Caco-2 (cell line): ENCODE data around the gene GJD3. TPM values are rescaled to one million over a fixed set of nuclear protein-coding genes. Genes with fewer than 3 reads are reported as not detected.

Experiments
- BruUV-seq: library from RNA; stranded (reverse); fragments of 400-500 nt; replicated peaks from 2 replicates; lab custom pipeline; 2021; lab: Mats Ljungman, UMichigan
- CTCF ChIA-PET: fragments of 300-600 bp; sonication (Branson Sonifier 250); formaldehyde crosslinking; loops from one replicate; lab custom pipeline; 2022; ENCODE audit warnings: antibody characterized with exemption; lab: Charles Lee
- POLR2A ChIA-PET: fragments of 300-600 bp; sonication (Branson Sonifier 250); formaldehyde crosslinking; loops from one replicate; lab custom pipeline; 2022; ENCODE audit warnings: antibody characterized with exemption; lab: Charles Lee
- DNase-seq, 2 experiments: peaks; one replicate each; pipeline versions ENCODE4 v3.0.0 to v3.0.0-alpha.2; 2020 to 2022
- H3K27me3 ChIP-seq: replicated peaks from 2 replicates; pipeline ENCODE4 v1.6.0; 2011; ENCODE audit warnings: low read length; ENCODE audit not compliant: control insufficient read depth, insufficient read depth
- H3K36me3 ChIP-seq: 2 replicates; pipeline ENCODE4 v1.5.1; 2011; ENCODE audit warnings: low read length; ENCODE audit not compliant: control insufficient read depth, insufficient read depth
- H3K4me1 ChIP-seq: fragments of 250-450 bp; sonication (Bioruptor Pico); 2 replicates; pipeline ENCODE4 v1.5.1; 2020; ENCODE audit warnings: mild to moderate bottlenecking
- H3K4me3 ChIP-seq: 2 replicates; pipeline ENCODE4 v1.5.1; 2011; ENCODE audit warnings: low read depth, mild to moderate bottlenecking, control low read depth, low read length
- H3K9me3 ChIP-seq: fragments of 250-450 bp; sonication (Bioruptor Pico); 2 replicates; pipeline ENCODE4 v1.5.1; 2020; ENCODE audit warnings: mild to moderate bottlenecking, moderate library complexity
- H3K27ac Mint-ChIP-seq: one replicate; pipeline ENCODE4 v1.8.0; 2022; ENCODE audit warnings: mixed read lengths; ENCODE audit not compliant: unreplicated experiment
- H3K27me3 Mint-ChIP-seq: one replicate; pipeline ENCODE4 v1.8.0; 2022; ENCODE audit warnings: mixed read lengths; ENCODE audit not compliant: insufficient read depth, unreplicated experiment
- H3K36me3 Mint-ChIP-seq: one replicate; pipeline ENCODE4 v1.8.0; 2022; ENCODE audit warnings: mild to moderate bottlenecking, mixed read lengths; ENCODE audit not compliant: insufficient read depth, unreplicated experiment
- H3K4me1 Mint-ChIP-seq: one replicate; pipeline ENCODE4 v1.8.0; 2022; ENCODE audit warnings: low read depth, mixed read lengths; ENCODE audit not compliant: unreplicated experiment
- H3K4me3 Mint-ChIP-seq: one replicate; pipeline ENCODE4 v1.8.0; 2022; ENCODE audit warnings: mild to moderate bottlenecking, moderate library complexity, mixed read lengths; ENCODE audit not compliant: unreplicated experiment
- H3K9me3 Mint-ChIP-seq: one replicate; pipeline ENCODE4 v1.8.0; 2022; ENCODE audit warnings: mixed read lengths; ENCODE audit not compliant: unreplicated experiment
- CTCF ChIP-seq, 2 experiments: fragments of 200-600 bp in 1 of 2; IDR thresholded peaks; 1 replicate in 1 of 2; 2 replicates in 1 of 2; pipeline versions ENCODE4 v1.5.1 to v1.8.0; 2011 to 2022; ENCODE audit warnings: antibody characterized with exemption in 1 of 2, control low read depth in 1 of 2, inconsistent platforms in 1 of 2, low read depth in 1 of 2, low read length in 1 of 2, mild to moderate bottlenecking in 1 of 2, moderate library complexity in 1 of 2; ENCODE audit not compliant: insufficient read depth in 1 of 2, severe bottlenecking in 1 of 2, unreplicated experiment in 1 of 2
- intact Hi-C: fragments of 100-400 bp; cut with micrococcal nuclease; formaldehyde crosslinking; loops from one replicate; pipeline ENCODE4 v1.10.0; 2022; ENCODE audit not compliant: unreplicated experiment
- total RNA-seq: library from RNA; stranded (reverse); gene quantifications from 2 replicates; pipeline ENCODE4 v1.2.3, GENCODE V29; 2022

GJD3 gene
- total RNA-seq, 1 experiment from 2014 or later, result not detected

- Histone ChIP-seq H3K27me3 (no peaks in the 10 kb centered on the region), H3K9me3 (no peaks in the 10 kb centered on the region), H3K4me3 (no peak overlapping the region), H3K36me3 (no peaks in the 10 kb centered on the region), H3K4me1 (peaks cover 30% of the 10 kb centered on the region)
- H3K4me3 Mint-ChIP-seq, result no peak overlapping the region
- BruUV-seq, result no TSS peak
- H3K9me3 Mint-ChIP-seq, result no peaks in the 10 kb centered on the region
- no peaks in the 10 kb centered on the region for H3K27me3 Mint-ChIP-seq
- DNase-seq, result no peak
- TF ChIP-seq CTCF (IDR thresholded peaks at IDR 0.05; ENCODE audit: insufficient read depth in 1 of 2, low read depth in 1 of 2, low read length in 1 of 2, severe bottlenecking in 1 of 2, unreplicated experiment in 1 of 2), result no peak
- H3K27ac Mint-ChIP-seq, result no peak overlapping the region
- POLR2A ChIA-PET, result interaction anchor here (0.7 kb wide), 1 partner anchor 77 kb away, joined by 3 read pairs; no protein-coding TSS in a partner anchor
- intact Hi-C loops, result no loop called here
- H3K4me1 Mint-ChIP-seq, result peaks cover 19% of the 10 kb centered on the region
- peaks cover 14% of the 10 kb centered on the region for H3K36me3 Mint-ChIP-seq
- CTCF ChIA-PET, result interaction anchor here (0.6 kb wide), 1 partner anchor 163 kb away, joined by 6 read pairs; no protein-coding TSS in a partner anchor
Measured at GRCh38 chr17:40313668-40314583, 50.6 kb downstream of the GJD3 start.

Other genes starting within 250 kb of the GJD3 start
- gene MSL1, start 242.8 kb downstream of the GJD3 start, total RNA-seq, result 82.6 and 86.9 TPM in 2 replicates
- gene CASC3, start 224.2 kb downstream of the GJD3 start, total RNA-seq, result 102 and 110 TPM in 2 replicates
- gene RAPGEFL1, start 187.3 kb downstream of the GJD3 start, total RNA-seq, result 13.2 and 15.0 TPM in 2 replicates
- 33.4 and 38.3 TPM in 2 replicates for gene WIPF2, start 145.4 kb downstream of the GJD3 start, total RNA-seq
- gene CDC6, start 76.9 kb downstream of the GJD3 start, total RNA-seq, result 86.1 and 96.4 TPM in 2 replicates
- 26.6 and 27.6 TPM in 2 replicates for gene RARA, start 55.6 kb downstream of the GJD3 start, total RNA-seq
- gene TOP2A, start 53.2 kb upstream of the GJD3 start, total RNA-seq, result 226 and 237 TPM in 2 replicates
- 35.7 and 49.1 TPM in 2 replicates for gene IGFBP4, start 78.7 kb upstream of the GJD3 start, total RNA-seq
- 0.65 TPM in 1 of 2 replicates, not detected in the other for gene TNS4, start 136.9 kb upstream of the GJD3 start, total RNA-seq
- not detected in 2 replicates for gene CCR7, start 200.7 kb upstream of the GJD3 start, total RNA-seq